HG03135 (cell line): Measurements from ENCODE around the gene SPATA12.
"Not testable (repeated sequence)": the region's sequence is repeated elsewhere in the genome, so short reads cannot be mapped to it uniquely, and the experiment has no call there.

ENCODE experiments used
- ATAC-seq: cut with Tn5 transposase; IDR thresholded peaks from one replicate; pipeline ENCODE4 v1.9.1; 2021; ENCODE audit warnings: mild to moderate bottlenecking, moderate library complexity; ENCODE audit not compliant: unreplicated experiment

Gene SPATA12

DNA sequence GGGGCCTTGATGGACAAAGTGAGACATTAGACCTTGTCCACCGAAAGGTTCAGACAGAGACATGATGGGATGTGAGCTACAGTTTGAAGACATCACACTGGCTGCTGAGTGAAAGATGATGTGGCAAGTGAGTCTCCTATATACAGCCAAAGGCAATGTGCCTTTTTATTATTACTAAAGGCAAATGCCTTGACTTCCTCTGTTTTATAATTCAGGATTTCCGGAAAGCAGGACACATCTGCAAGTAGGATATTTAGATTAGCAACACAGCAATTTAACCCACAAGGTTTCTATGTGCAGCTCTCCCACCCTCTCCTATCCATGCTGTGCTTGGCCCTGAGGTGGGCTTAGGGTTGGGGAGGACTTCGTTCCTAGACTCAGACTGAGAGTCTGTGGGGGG is 20.7 kb downstream of the SPATA12 start:
- ATAC-seq = no peak

GRCh38 chr3:57082481-57082880 is 22.0 kb downstream of the SPATA12 start:
- ATAC-seq = no peak

DNA sequence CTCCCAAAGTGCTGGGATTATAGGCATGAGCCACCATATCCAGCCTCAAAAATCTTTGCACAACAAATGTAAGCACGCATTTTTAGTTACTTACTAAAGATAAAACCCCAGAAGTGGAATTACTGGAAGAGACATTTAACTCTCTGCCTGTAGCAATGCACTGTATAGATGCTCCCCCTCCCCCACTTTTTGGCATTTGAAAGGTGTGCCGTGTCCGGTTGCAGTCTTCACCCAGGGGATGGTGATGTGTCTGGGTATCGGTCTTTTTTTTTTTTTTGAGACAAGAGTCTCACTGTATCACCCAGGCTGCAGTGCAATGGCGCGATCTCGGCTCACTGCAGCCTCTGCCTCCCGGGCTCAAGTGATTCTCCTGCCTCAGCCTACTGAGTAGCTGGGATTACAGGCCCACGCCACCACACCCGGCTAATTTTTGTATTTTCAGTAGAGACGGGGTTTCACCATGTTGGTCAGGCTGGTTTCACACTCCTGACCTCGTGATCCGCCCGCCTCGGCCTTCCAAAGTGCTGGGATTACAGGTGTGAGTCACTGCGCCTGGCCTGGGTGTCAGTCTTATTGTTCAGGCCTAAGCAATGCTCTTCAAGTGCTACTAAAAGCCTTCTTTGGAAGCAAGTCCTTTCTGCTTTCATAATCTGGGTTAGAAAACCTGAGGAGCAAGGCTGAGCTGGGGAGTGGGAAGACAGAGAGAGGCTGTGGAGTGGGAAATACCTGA is 23.0 kb downstream of the SPATA12 start:
- ATAC-seq = not testable (repeated sequence)

DNA sequence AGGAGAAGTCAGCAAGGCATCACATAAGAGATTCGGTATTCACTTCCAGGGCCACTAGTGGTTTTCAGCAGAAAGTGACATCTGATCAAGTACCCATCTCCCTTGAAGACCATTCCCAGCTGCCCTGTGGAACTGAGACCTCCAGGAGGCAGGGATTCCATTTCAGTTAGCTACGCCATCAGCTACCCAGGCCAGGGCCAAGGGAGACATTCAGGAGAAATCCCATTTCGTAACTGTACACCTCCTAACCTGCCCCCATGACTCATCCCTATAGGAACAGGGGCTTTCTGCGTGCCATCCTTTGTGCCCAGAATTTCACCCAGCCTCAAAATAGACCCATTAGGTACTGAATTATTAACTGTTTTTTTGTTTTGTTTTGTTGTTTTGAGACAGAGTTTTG is 24.7 kb downstream of the SPATA12 start:
- no peak for ATAC-seq

GRCh38 chr3:57086201-57086600 is 25.7 kb downstream of the SPATA12 start:
- ATAC-seq = no peak

GRCh38 chr3:57087361-57088092 is 27.1 kb downstream of the SPATA12 start:
- no peak for ATAC-seq

GRCh38 chr3:57088503-57088902 is 28.0 kb downstream of the SPATA12 start:
- no peak for ATAC-seq

GRCh38 chr3:57089043-57089442 is 28.6 kb downstream of the SPATA12 start:
- ATAC-seq = no peak

GRCh38 chr3:57091521-57092273 is 31.2 kb downstream of the SPATA12 start:
- no peak for ATAC-seq

DNA sequence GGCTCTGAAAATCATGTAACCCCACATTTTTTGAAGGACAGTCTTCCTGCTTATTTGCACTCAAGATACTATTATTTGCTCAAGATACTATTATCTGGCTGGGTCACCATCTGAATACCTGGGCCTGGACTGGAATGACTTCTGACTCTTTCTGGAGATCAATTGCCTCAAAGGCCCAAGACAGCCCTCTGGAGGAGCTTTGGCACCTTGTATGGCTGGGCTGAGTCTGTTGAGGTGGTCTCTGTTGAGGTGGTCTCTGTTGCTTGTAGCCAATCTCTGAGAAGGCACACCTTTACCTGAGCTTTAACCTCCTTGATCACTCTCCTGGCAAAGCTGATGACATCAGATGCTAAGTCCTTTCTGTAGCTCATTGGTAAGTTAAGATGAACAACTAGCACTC is 33.0 kb downstream of the SPATA12 start:
- no peak for ATAC-seq

DNA sequence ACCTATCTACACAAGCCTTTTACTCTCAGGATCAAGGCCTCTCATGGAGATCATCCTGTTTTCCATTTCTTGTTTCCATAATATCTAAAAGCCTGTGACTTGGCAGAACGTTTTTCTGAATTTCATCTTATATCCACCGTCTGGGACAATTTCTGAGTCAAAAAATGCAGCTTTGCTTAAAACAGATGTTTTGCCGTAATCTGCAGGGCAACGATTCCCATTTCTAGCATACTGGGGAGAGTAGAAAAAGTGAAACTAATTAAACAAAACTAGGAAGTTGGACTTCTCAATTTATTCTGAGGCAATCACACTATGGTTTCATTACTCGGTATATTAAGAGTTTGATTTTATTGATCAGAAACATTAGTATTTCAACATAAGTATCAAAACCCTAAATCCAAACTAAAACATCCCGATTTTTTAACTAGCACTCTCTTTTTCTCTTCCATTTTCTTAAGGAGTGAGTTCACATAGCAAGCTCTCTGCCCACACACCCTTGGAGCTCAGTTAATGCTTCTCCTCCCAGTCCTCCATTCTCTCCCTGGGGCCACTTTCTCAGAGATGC is 33.6 kb downstream of the SPATA12 start:
- ATAC-seq = no peak

DNA sequence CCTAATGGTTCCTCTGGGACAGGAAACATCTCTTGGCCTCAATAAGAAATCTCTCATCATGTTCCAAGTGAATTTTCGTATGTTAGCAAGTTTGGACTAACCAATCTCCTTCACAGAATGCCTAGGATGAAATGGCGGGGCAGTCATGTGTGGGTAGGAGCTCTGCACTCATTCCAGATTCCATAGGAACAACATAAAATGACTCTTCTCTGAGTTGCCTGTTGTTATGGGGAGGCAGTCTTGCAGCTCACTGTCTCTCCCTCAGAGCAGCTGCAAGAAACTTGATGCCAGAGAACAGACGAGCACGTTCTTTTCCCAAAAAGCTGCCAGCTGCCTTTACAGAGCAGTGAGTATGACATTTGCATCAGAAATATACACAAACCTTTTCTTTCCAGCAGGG is 34.1 kb downstream of the SPATA12 start:
- no peak for ATAC-seq

- ATAC-seq = no peak
These were observed 34.9 kb downstream of the SPATA12 start for GRCh38 chr3:57095363-57095762.

DNA sequence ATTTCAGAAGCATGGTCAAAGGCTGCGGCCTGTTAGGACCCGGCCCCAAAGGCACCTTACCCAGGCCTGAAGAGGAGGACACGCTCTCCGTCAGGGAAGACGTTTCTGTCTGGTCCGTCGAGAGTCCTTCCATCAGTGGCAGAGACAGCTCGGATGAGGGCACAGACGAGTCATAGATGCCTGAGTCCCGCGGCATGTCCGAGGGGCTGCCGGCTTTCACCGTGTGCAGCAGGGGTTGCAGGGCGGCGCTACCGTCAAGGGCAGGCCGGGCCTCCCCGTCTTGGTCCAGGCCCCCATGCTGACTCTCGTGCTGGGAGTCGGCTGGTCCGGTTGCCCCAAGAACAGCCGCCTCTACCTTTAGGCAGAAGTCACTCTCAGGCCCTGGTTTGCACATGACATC is 37.1 kb downstream of the SPATA12 start:
- no peak for ATAC-seq

DNA sequence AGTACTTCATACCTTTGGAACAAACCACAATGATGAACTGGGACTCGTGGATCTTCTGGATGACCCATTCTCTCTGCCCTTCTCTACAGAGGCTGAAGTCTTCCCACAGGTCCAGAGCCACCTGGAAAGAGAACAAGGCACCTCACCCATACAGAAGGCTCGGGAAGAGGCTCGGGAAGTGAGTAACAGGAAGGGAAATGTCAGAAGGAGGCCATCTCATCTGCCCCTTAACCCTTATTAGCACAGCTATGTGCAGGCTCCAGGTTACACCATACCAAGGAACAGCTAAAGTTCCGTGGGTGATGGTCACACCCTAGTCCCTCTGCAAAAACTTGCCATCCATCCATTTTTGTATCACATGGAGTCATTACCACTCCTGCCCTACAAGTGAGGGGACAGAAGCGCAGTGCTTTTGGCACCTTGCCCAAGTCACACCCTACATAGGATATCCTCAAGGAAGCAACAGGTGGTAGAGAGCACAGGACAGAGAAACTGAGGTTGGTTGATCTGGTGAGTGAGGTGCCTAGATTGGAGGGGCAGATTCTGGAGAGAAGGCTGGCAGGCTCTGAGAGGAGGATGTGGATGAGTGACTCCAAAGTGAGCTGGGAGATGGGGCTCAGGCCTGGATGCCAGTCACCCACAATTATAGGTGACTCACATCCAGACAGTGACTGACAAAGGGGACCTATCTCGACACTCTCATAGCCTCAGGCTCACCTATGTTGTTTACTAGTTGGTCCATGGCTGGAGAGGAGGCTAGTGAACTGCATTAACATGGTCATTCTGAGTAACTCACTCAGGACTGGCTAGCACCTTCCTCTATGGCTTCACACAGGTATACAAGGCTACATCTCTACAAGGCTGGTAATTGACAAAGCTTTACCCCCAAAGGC is 38.2 kb downstream of the SPATA12 start:
- ATAC-seq = no peak

DNA sequence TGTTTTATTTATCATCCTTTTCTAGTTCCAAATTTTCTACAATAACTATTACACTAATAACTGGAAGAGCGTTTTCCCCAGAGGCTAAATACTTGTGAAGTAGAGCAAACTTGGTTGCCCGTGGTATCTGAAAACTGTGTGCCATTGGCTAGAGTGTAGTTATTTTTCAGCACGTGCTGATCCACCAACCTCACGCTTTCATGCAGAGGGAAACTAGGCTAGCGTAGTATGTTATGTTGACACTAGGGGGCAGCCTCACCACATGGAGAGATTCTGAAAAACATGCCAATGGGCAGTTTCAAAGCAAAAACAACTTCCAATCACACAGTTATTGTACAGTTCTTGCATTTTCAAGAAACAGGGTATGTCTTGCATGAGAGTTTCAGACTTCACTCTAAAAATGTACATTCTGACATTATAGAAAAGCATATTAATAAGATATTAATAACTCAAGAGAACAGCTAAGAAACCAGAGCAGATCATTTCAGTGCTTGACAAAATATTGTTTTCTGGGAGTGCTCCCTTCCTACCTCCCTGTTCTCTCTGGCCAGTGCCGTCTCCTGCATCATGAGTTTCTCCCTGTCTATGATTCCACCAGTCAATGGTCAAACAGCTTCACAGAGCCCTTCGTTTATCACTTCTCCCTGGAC is 39.7 kb downstream of the SPATA12 start:
- ATAC-seq = peak; percentile 67

DNA sequence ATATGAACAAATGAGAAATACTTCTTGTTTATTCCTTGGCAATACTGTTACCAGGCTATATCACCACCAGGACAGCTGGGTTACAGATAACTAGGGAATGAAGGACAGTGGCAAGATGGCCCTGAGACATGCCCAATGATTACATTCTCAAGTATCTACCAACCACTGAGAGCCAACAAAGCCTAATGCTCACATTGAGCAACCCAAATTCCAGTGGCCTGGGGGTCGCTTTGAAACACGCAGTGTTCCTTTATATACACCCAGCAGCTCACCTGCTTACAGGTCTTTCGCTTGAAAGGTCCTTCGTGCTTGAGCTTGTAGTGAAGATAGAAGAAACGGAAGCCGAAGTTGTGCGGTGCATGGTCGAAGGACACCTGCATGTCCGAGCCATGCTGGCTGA is 45.1 kb downstream of the SPATA12 start:
- no peak for ATAC-seq

- ATAC-seq = no peak
These were observed 48.2 kb downstream of the SPATA12 start for GRCh38 chr3:57108684-57109083.

GRCh38 chr3:57109437-57110199 is 49.2 kb downstream of the SPATA12 start:
- no peak for ATAC-seq
